IPS-NIHi11 (cell line): ENCODE results near the gene APOO.

Experiments
- DNase-seq: peaks from one replicate; pipeline ENCODE4 v3.0.0; 2012; ENCODE audit warnings: mixed read lengths, low spot score

The APOO gene

GRCh38 chrX:23907498-23908218 is at the start of gene APOO, which contains the start of gene CXorf58:
Gene APOO, minus strand, starts transcription at chrX:23907938. Its CDS starts 236 bp downstream, at chrX:23907702.
Gene CXorf58, plus strand, starts transcription at chrX:23908006. Its CDS starts 2,297 bp downstream, at chrX:23910303.
- peak; percentile 84 for DNase-seq

GRCh38 chrX:23954396-23954795 is 46.7 kb upstream of the APOO start:
- DNase-seq = no peak

GRCh38 chrX:23953908-23954269 is 46.2 kb upstream of the APOO start:
- no peak for DNase-seq

GRCh38 chrX:23952984-23953907 is 45.5 kb upstream of the APOO start:
- peak; percentile 31 for DNase-seq

- DNase-seq = no peak
Measured at GRCh38 chrX:23952391-23952790, 44.7 kb upstream of the APOO start.

- DNase-seq = no peak
Measured at GRCh38 chrX:23945206-23945605, 37.5 kb upstream of the APOO start.

GRCh38 chrX:23944234-23944633 is 36.5 kb upstream of the APOO start:
- DNase-seq = no peak

- DNase-seq = no peak
Measured at GRCh38 chrX:23939203-23939602, 31.5 kb upstream of the APOO start.

- DNase-seq = no peak
Measured at GRCh38 chrX:23938690-23939089, 31.0 kb upstream of the APOO start.

- DNase-seq = peak; percentile 6
Measured at GRCh38 chrX:23937100-23937499, 29.4 kb upstream of the APOO start.

- DNase-seq = no peak
Measured at GRCh38 chrX:23936180-23936579, 28.4 kb upstream of the APOO start.

- no peak for DNase-seq
Measured at GRCh38 chrX:23935106-23935505, 27.4 kb upstream of the APOO start.

GRCh38 chrX:23932046-23932445 is 24.3 kb upstream of the APOO start:
- DNase-seq = no peak

GRCh38 chrX:23930894-23931604 is 23.3 kb upstream of the APOO start:
- no peak for DNase-seq

- DNase-seq = no peak
Measured at GRCh38 chrX:23926015-23926414, 18.3 kb upstream of the APOO start.

GRCh38 chrX:23919706-23920320 is 12.1 kb upstream of the APOO start:
- no peak for DNase-seq

- no peak for DNase-seq
Measured at GRCh38 chrX:23919148-23919547, 11.4 kb upstream of the APOO start.

GRCh38 chrX:23911126-23911835 is 3.5 kb upstream of the APOO start:
- no peak for DNase-seq

- DNase-seq = peak; percentile 7
Measured at GRCh38 chrX:23908219-23909004, 674 bp upstream of the APOO start.

- peak; percentile 21 for DNase-seq
Measured at GRCh38 chrX:23907111-23907497, 634 bp downstream of the APOO start.

- DNase-seq = peak; percentile 12
Measured at GRCh38 chrX:23904096-23904495, 3.6 kb downstream of the APOO start.
